HG02610 (cell line): ENCODE measurements around the gene IPO5.
"Not testable (repeated sequence)": the region's sequence is repeated elsewhere in the genome, so short reads cannot be mapped to it uniquely, and the experiment has no call there.

Experiments used
- ATAC-seq: cut with Tn5 transposase; IDR thresholded peaks from one replicate; pipeline ENCODE4 v1.9.1; 2021; ENCODE audit warnings: mild to moderate bottlenecking, moderate library complexity; ENCODE audit not compliant: unreplicated experiment

Gene IPO5

GRCh38 chr13:98007001-98007400 is 53.5 kb downstream of the IPO5 start:
- no peak for ATAC-seq

GRCh38 chr13:98013241-98013640 is 59.8 kb downstream of the IPO5 start:
- no peak for ATAC-seq

- ATAC-seq, result no peak
Measured at GRCh38 chr13:98014766-98015165, 61.3 kb downstream of the IPO5 start.

GRCh38 chr13:98018293-98018692 is 64.8 kb downstream of the IPO5 start:
- no peak for ATAC-seq

GRCh38 chr13:98019186-98019585 is 65.7 kb downstream of the IPO5 start:
- no peak for ATAC-seq

- ATAC-seq, result no peak
Measured at GRCh38 chr13:98020271-98020670, 66.8 kb downstream of the IPO5 start.

- ATAC-seq, result no peak
Measured at GRCh38 chr13:98022210-98022609, 68.7 kb downstream of the IPO5 start.

GRCh38 chr13:98025480-98026025 is 72.1 kb downstream of the IPO5 start:
- ATAC-seq, result no peak

- ATAC-seq, result no peak
Measured at GRCh38 chr13:98026457-98026857, 73.0 kb downstream of the IPO5 start.

GRCh38 chr13:98032168-98032567 is 78.7 kb downstream of the IPO5 start:
- ATAC-seq, result no peak

GRCh38 chr13:98033277-98034247 is 80.1 kb downstream of the IPO5 start:
- no peak for ATAC-seq

GRCh38 chr13:98035373-98035772 is 81.9 kb downstream of the IPO5 start:
- ATAC-seq, result no peak

- not testable (repeated sequence) for ATAC-seq
Measured at GRCh38 chr13:98036564-98037302, 83.3 kb downstream of the IPO5 start.

GRCh38 chr13:98039261-98039660 is 85.8 kb downstream of the IPO5 start:
- no peak for ATAC-seq

- ATAC-seq, result no peak
Measured at GRCh38 chr13:98039964-98040363, 86.5 kb downstream of the IPO5 start.

GRCh38 chr13:98041081-98041820 is 87.8 kb downstream of the IPO5 start:
- ATAC-seq, result no peak

- ATAC-seq, result no peak
Measured at GRCh38 chr13:98044301-98044700, 90.8 kb downstream of the IPO5 start.

- ATAC-seq, result not testable (repeated sequence)
Measured at GRCh38 chr13:98047785-98048184, 94.3 kb downstream of the IPO5 start.

GRCh38 chr13:98048265-98048664 is 94.8 kb downstream of the IPO5 start:
- ATAC-seq, result no peak

GRCh38 chr13:98050041-98050466 is 96.6 kb downstream of the IPO5 start:
- ATAC-seq, result no peak

GRCh38 chr13:98052412-98052811 is 98.9 kb downstream of the IPO5 start:
- ATAC-seq, result no peak
